ENCODE data around the gene PITPNM2. TPM values are rescaled to one million over a fixed set of nuclear protein-coding genes. Genes with fewer than 3 reads are reported as not detected.

The PITPNM2 gene
- total and polyA plus RNA-seq, 9 of the 15 experiments (the other 6 are each of a cell fraction or from before 2014, with no cell fraction given) = 0.03 to 10.8 (median 2.9) TPM

- no peak for TF ChIP-seq ZFP36 (IDR thresholded peaks at IDR 0.05; ENCODE audit: low read depth, low read length, partially characterized antibody)
- no peak for TF ChIP-seq RBM39 (optimal IDR thresholded peaks at IDR 0.05; ENCODE audit: low read depth, low read length)
- no peak for TF ChIP-seq ZSCAN32 (CRISPR knock-in tag; IDR thresholded peaks at IDR 0.05)
- 0 out of 2 replicates have a peak, but pooled peaks have one; percentile 17 for TF ChIP-seq ZNF75A (CRISPR knock-in tag; IDR thresholded peaks at IDR 0.05)
- peak; percentile 73 for TF ChIP-seq CBFA2T3 (IDR thresholded peaks at IDR 0.05)
- TF ChIP-seq ZNF318 (IDR thresholded peaks at IDR 0.05; ENCODE audit: borderline replicate concordance in 1 of 2, low read depth in 1 of 2) = peak in 1 of 2 experiments; percentile 73; a peak in 2 of 4 replicates
- no peak for TF ChIP-seq SETDB1 (IDR thresholded peaks at IDR 0.05; ENCODE audit: low read length)
- no peak for TF ChIP-seq BCLAF1 (IDR thresholded peaks at IDR 0.05; ENCODE audit: borderline replicate concordance in 1 of 2, control insufficient read depth in 1 of 2, low read depth in 2 of 2, low read length in 1 of 2)
- TF ChIP-seq E2F5 (CRISPR knock-in tag; IDR thresholded peaks at IDR 0.05) = no peak
- TF ChIP-seq BRCA1 (IDR thresholded peaks at IDR 0.05) = no peak
- TF ChIP-seq BRCA1 (CRISPR knock-in tag; IDR thresholded peaks at IDR 0.05) = no peak
- no peak for TF ChIP-seq ZNF140 (CRISPR knock-in tag; IDR thresholded peaks at IDR 0.05)
- no peak for TF ChIP-seq U2AF2 (optimal IDR thresholded peaks at IDR 0.05; ENCODE audit: low read depth, low read length)
- no peak for TF ChIP-seq ZNF121 (CRISPR knock-in tag; conservative IDR thresholded peaks at IDR 0.05)
- TF ChIP-seq ZNF239 (CRISPR knock-in tag; IDR thresholded peaks at IDR 0.05) = no peak
Measured at GRCh38 chr12:123126294-123127181, 24.4 kb downstream of the PITPNM2 start (continued).

All from K562 (cell line).